ENCODE measurements around the gene PDGFC.

The PDGFC gene

GRCh38 chr4:156974264-156974663 lies 2.7 kb upstream of the PDGFC start:
- DNase-seq = no peak

- peak in 4 of 14 donors; percentile 2 to 48 (median 41) for DNase-seq
These were observed 898 bp upstream of the PDGFC start for GRCh38 chr4:156972379-156973015.

- peak in 5 of 14 donors; percentile 36 to 68 (median 59) for DNase-seq
These were observed 379 bp downstream of the PDGFC start for GRCh38 chr4:156971165-156971675.

GRCh38 chr4:156970501-156971164 lies 966 bp downstream of the PDGFC start:
- peak in 11 of 14 donors; percentile 32 to 68 (median 43) for DNase-seq

GRCh38 chr4:156969911-156970310 lies 1.7 kb downstream of the PDGFC start:
- DNase-seq = no peak

GRCh38 chr4:156969101-156969500 lies 2.5 kb downstream of the PDGFC start:
- DNase-seq = no peak

- DNase-seq = peak in 8 of 14 donors; percentile 5 to 41 (median 23)
These were observed 3.1 kb downstream of the PDGFC start for GRCh38 chr4:156968479-156968984.

- DNase-seq = no peak
These were observed 4.8 kb downstream of the PDGFC start for GRCh38 chr4:156966836-156967235.

GRCh38 chr4:156963419-156963818 lies 8.2 kb downstream of the PDGFC start:
- no peak for DNase-seq

GRCh38 chr4:156962528-156962974 lies 9.0 kb downstream of the PDGFC start:
- no peak for DNase-seq

- DNase-seq = no peak
These were observed 9.6 kb downstream of the PDGFC start for GRCh38 chr4:156962058-156962358.

- DNase-seq = no peak
These were observed 10.2 kb downstream of the PDGFC start for GRCh38 chr4:156961196-156962057.

GRCh38 chr4:156959298-156959702 lies 12.3 kb downstream of the PDGFC start:
- DNase-seq = no peak

GRCh38 chr4:156958276-156959074 lies 13.1 kb downstream of the PDGFC start:
- DNase-seq = no peak

- no peak for DNase-seq
These were observed 14.0 kb downstream of the PDGFC start for GRCh38 chr4:156957556-156957955.

GRCh38 chr4:156956826-156957368 lies 14.7 kb downstream of the PDGFC start:
- DNase-seq = no peak

- no peak for DNase-seq
These were observed 15.2 kb downstream of the PDGFC start for GRCh38 chr4:156956359-156956758.

- no peak for DNase-seq
These were observed 17.0 kb downstream of the PDGFC start for GRCh38 chr4:156954587-156954986.

GRCh38 chr4:156953951-156954350 lies 17.6 kb downstream of the PDGFC start:
- DNase-seq = no peak

- DNase-seq = no peak
These were observed 18.6 kb downstream of the PDGFC start for GRCh38 chr4:156953001-156953400.

- no peak for DNase-seq
These were observed 19.4 kb downstream of the PDGFC start for GRCh38 chr4:156952078-156952759.

All from C1 segment of cervical spinal cord (tissue), 14 donors.